HT-29 (cell line): ENCODE measurements around the gene IKZF3. TPM values are rescaled to one million over a fixed set of nuclear protein-coding genes. Genes with fewer than 3 reads are reported as not detected.
A peak's percentile ranks its signal among the peaks of the same experiment; 100 is the strongest.
"Not testable (repeated sequence)": the region's sequence is repeated elsewhere in the genome, so short reads cannot be mapped to it uniquely, and the experiment has no call there.

Experiments used
- DNase-seq: peaks from one replicate; pipeline ENCODE4 v3.0.0-alpha.2; 2015; ENCODE audit warnings: low spot score
- total RNA-seq: library from RNA; depleted of rRNA; stranded (reverse); fragments of >200 nt; shearing (Covaris generic); gene quantifications from 2 replicates; pipeline ENCODE4 v1.2.3, GENCODE V29; 2014

The IKZF3 gene
- total RNA-seq, 1 experiment from 2014 or later: 0.56 TPM

DNA sequence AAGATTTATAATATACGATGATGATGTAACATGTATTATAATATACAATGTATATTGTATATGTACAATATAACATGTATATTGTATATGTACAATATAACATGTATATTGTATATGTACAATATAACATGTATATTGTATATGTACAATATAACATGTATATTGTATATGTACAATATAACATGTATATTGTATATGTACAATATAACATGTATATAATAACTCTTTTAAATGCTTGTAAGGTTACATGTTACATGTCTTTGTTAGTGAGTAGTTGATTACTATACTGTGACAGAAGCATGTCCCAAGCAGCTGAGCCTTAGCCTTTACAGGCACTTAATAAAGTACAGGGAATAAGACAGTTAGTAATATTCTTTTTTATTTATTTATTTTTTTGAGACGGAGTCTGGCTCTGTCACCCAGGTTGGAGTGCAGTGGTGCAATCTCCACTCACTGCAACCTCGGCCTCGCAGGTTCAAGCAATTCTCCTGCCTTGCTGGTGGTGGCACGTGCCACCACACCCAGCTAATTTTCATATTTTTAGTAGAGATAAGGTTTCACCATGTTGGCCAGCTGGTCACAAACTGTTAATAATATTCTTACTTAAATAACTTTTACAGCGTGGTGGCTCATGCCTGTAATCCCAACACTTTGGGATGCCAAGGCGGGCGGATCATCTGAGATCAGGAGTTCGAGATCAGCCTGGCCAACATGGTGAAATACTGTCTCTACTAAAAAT is 8.0 kb downstream of the IKZF3 start:
- DNase-seq: not testable (repeated sequence)

- no peak for DNase-seq
Measured at GRCh38 chr17:39854909-39855308, 9.2 kb downstream of the IKZF3 start.

DNA sequence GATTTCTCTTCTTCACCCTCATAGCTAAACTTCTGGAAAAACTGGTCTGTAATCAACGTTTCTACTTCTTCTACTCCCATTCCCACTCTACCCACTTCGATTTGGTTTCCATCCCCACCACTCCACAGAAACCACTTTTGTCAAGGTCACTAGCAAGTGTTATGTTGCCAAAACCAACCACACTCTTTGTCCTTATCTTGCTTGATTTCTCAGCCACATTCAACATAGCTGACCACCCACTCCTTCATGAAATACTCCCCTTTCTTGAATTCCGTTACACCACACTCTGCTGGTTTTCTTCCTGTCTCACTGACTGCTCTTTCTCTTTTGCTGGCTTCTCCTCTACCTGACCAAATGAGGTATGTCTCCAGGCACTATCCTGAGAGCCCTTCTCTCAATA is 11.9 kb downstream of the IKZF3 start:
- no peak for DNase-seq

GRCh38 chr17:39850186-39850585 is 13.9 kb downstream of the IKZF3 start:
- not testable (repeated sequence) for DNase-seq

DNA sequence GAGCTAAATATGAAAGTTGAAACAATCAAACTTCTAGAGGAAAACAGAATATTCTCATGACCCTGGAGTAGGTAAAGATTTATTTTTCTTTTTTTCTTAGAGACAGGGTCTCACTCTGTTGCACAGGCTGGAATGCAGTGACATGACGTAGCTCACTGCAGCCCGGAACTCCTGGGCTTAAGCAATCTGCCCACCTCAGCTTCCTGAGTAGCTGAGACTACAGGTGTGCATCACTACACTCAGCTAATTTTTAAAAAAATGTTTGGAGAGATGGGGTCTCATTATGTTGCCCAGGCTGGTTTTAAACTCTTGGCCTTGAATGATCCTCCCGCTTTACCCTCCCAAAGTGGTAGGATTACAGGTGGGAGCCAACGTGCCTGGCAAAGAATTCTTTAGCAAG is 15.5 kb downstream of the IKZF3 start:
- no peak for DNase-seq

DNA sequence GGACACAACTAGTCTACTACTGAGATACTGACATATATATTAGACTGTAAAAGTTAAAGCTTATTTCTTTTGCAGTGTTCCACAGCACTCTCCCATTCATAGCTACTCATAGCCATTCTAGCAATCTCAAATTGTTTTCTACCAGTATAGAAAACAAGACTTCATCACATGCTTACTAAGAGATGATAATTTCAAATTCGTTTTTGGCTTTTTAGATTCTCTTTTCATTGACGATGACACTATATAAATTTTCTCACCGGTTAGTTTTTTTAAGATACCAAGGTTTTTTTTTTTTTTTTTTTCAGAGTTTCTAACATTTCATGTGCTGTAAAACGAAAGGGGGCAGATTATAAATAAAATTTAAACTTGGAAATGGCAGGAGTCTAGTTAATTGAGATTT is 17.9 kb downstream of the IKZF3 start:
- DNase-seq: no peak

DNA sequence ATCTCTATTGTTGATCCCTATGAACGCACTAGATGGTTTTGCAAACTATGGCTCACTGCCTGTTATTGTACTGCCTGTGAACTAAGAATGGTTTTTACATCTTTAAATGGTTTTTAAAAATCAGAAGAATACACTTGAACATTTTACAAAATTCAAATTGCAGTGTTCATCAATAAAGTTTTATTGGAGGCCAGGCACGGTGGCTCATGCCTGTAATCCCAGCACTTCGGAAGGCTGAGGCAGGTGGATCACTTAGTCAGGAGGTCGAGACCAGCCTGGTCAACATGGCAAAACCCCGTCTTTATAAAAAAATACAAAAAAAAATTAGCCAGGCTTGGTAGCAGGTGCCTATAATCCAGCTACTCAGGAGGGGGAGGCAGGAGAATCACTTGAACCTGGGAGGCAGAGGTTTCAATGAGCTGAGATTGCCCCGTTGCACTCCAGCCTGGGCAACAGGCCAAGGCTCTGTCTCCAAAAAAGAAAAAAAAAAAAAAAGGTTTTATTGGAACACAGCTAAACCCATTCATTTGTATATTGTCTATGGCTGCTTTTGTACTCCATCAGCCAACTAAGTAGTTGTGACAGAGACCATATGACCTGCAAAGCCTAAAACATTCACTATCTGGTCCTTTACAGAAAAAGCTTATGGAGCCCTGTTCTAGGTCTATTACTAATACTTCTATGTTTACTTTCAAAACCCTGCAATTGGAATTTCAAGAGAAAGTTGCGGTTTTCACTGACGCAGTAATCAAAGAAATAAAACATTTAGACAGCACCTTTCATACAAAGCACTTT is 18.9 kb downstream of the IKZF3 start:
- DNase-seq: no peak

GRCh38 chr17:39841134-39841683 is 22.9 kb downstream of the IKZF3 start:
- DNase-seq: no peak

GRCh38 chr17:39838784-39839183 is 25.3 kb downstream of the IKZF3 start:
- DNase-seq: no peak

DNA sequence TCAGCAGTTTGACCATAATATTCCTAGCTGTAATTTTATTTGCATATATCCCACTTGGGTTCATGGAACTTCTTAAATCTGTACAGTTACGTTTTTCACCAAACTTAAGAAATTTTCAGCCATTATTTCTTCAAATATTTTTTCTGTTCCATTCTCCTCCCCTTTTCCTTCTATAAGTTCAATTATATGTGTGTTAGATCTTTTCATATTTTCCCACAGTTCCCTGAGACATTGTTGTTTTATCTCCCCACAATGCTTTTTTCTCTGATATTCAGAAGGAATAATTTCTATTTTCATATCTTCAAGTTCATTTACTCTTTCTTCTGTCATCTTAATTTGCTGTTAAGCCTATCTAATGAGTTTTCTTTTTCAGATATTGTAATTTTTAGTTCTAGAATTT is 26.1 kb downstream of the IKZF3 start:
- no peak for DNase-seq

GRCh38 chr17:39836117-39836516 is 28.0 kb downstream of the IKZF3 start:
- no peak for DNase-seq

DNA sequence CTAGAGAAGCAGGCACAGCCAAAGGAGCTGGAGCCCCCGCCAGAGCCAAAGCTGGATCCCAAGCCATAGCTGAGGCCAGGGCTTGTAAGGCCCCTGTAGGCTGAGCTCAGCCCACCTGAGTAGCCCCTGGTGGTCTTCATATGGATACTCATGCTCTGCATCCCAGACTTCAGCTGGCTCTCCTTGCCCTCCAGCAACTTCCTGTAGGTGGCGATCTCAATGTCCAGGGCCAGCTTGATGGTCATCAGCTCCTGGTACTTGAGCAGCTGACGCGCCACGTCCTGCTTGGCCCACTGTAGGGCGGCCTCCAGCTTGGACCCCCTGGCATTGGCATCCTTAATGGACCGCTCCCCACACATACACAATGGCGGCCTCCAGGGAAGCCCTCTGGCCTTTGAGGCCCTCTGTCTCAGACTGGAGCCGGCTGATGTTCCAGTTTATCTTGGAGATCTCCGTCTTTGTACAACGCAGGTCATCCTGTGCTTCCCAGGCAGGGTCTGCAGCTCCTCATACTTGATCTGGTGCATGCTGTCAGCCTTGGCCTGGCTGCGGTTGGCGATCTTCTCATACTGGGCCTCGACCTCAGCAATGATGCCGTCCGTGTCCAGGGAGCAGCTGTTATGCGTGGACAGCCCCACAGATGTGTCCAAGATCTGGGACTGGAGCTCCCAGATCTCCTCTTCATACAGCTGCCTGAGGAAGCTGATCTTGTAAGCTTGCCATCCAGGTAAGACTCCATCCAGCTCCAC is 28.9 kb downstream of the IKZF3 start:
- DNase-seq: no peak

DNA sequence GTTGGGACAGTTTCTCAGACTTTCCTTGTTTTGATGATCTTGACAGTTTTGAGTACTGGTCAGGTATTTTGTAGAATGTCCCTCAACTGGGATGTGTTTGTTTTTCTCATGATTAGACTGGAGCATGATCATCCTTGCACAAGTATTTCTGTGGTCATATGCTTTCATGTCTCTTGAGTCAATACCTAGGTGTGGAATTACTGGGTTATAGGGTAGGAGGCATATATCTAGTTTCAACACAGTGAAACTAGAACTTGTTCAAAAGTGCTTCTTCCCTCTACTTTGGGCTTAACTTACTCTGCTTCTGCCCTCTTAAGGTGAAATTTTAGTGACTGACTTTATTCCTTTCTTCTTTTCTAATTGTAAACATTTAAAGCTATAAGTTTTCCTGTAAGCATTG is 30.1 kb downstream of the IKZF3 start:
- no peak for DNase-seq

- no peak for DNase-seq
Measured at GRCh38 chr17:39831588-39831987, 32.5 kb downstream of the IKZF3 start.

DNA sequence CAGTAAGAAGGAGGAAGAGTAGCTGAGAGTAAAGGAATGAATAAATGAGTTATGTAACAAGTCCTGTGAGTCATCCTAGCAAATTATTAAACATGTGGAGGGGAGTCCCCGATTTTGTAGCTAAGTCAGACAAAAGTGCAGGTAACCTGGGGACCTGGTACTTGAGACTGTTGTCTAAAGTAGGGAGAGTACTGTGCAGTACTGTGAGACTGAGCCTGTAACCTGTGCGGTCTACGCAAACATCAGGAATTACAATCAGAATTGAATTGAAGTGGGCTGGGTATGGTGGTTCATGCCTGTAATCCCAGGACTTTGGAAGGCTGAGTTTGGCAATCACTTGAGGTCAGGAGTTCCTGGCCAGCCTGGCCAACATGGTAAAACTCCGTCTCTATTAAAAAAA is 35.7 kb downstream of the IKZF3 start:
- DNase-seq: peak; percentile 28

GRCh38 chr17:39826334-39826733 is 37.8 kb downstream of the IKZF3 start:
- DNase-seq: no peak

GRCh38 chr17:39823407-39824054 is 40.6 kb downstream of the IKZF3 start:
- DNase-seq: no peak

DNA sequence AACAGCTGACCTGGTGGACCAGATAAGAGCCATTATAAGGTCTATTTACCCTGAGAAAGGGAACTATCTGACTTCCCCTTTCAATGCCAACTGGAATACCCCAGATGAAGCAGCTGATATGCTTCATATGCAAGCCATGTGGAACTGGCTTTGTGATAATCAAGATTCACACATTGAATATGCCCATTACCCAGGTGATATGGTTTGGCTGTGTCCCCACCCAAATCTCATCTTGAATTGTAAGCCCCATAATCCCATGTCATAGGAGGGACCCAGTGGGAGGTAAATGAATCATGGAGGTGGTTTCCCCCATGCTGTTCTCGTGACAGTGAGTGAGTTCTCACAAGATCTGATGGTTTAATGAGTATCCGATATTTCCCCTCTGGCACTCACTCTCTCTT is 42.1 kb downstream of the IKZF3 start:
- no peak for DNase-seq

- DNase-seq: no peak
Measured at GRCh38 chr17:39820987-39821386, 43.1 kb downstream of the IKZF3 start.

GRCh38 chr17:39820541-39820940 is 43.6 kb downstream of the IKZF3 start:
- DNase-seq: no peak

DNA sequence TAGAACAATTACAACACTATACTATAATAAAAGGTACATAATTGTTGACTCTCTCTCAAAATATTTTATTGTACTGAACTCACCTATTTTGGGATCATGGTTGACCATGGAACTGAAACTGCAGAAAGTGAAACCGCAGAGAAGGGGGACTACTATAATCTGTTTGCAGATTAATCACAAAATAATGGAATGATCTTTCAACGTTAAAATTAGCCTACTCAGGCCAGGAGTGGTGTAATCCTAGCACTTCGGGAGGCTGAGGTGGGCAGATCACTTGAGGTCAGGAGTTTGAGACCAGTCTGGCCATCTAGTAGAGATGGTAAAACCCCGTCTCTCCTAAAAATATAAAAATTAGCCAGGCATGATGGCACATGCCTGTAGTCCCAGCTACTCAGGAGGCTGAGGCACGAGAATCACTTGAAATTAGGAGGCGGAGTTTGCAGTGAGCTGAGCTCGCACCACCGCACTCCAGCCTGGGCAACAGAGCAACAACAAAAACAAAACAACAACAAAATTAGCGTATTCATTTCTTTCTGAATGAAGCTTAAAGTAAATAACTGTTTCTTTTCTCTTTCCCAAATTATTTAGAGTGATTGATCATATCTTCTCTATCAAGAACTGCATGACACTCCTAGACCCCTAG is 45.6 kb downstream of the IKZF3 start:
- no peak for DNase-seq
